ENCODE measurements around the gene HSFX3. TPM values are rescaled to one million over a fixed set of nuclear protein-coding genes. Genes with fewer than 3 reads are reported as not detected.

HSFX3 gene
- total RNA-seq, 2 experiments from 2014 or later = not detected

- intact Hi-C loops (cut with micrococcal nuclease) = no loop called here
- CTCF ChIA-PET = no interaction called here
- ATAC-seq = no peak
- H3K27ac Mint-ChIP-seq = no peak overlapping the region
- no peak for DNase-seq
- no peak overlapping the region for H3K4me3 Mint-ChIP-seq
- H3K9me3 Mint-ChIP-seq = no peaks in the 10 kb centered on the region
- no peak for TF ChIP-seq CTCF (IDR thresholded peaks at IDR 0.05)
- H3K27me3 Mint-ChIP-seq = no peaks in the 10 kb centered on the region
- peaks cover 26% of the 10 kb centered on the region for H3K4me1 Mint-ChIP-seq (ENCODE audit: low read depth)
- H3K36me3 Mint-ChIP-seq (ENCODE audit: low read depth) = peaks cover 14% of the 10 kb centered on the region
- POLR2A ChIA-PET = no interaction called here
Observed at GRCh38 chrX:149498767-149499166, 51.0 kb downstream of the HSFX3 start.

Other genes starting within 250 kb of the HSFX3 start
- gene IDS, start 44.6 kb downstream of the HSFX3 start, total RNA-seq = 10 to 100 TPM; 44.8 to 50.6 TPM
- 10 to 100 TPM; 60.3 to 60.7 TPM for gene EOLA1, start 8.9 kb downstream of the HSFX3 start, total RNA-seq
- not detected for gene MAGEA9B, start 37.5 kb upstream of the HSFX3 start, total RNA-seq
- gene HSFX2, start 45.4 kb upstream of the HSFX3 start, total RNA-seq = not detected
- 10 to 100 TPM; 13.2 to 14.6 TPM for gene TMEM185A, start 81.9 kb upstream of the HSFX3 start, total RNA-seq
- gene MAGEA11, start 162.1 kb upstream of the HSFX3 start, total RNA-seq = not detected
- under 1 TPM; 0.31 to 0.61 TPM for gene HSFX1, start 224.1 kb upstream of the HSFX3 start, total RNA-seq
- gene MAGEA9, start 232.0 kb upstream of the HSFX3 start, total RNA-seq = not detected

Measured in activated CD8-positive, alpha-beta T cell treated with anti-CD3 and anti-CD28 coated beads for 36 hours (primary cell).